GM19035 (cell line): ENCODE data around the gene ETV6.
A peak's percentile ranks its signal among the peaks of the same experiment; 100 is the strongest.

Experiments
- ATAC-seq: cut with Tn5 transposase; IDR thresholded peaks from one replicate; pipeline ENCODE4 v1.9.1; 2021; ENCODE audit not compliant: unreplicated experiment

The ETV6 gene

DNA sequence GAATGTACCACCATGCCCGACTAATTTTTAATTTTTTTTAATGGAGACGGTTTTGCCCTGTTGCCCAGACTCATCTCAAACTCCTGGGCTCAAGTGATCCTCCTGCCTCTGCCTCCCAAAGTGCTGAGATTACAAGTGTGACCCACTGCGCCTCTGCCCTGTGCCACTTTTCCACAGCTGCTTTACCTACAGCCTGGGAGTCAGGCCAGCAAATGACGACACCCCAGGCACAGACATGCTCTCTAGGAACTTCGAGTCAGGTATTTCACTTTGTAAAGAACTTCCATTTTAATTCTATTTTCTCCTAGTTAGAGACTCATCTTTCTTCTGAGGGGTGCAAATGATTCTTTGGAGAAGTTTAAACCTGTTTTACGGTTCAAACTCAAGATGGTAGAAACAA, 89.0 kb downstream of the ETV6 start:
- ATAC-seq, result no peak

DNA sequence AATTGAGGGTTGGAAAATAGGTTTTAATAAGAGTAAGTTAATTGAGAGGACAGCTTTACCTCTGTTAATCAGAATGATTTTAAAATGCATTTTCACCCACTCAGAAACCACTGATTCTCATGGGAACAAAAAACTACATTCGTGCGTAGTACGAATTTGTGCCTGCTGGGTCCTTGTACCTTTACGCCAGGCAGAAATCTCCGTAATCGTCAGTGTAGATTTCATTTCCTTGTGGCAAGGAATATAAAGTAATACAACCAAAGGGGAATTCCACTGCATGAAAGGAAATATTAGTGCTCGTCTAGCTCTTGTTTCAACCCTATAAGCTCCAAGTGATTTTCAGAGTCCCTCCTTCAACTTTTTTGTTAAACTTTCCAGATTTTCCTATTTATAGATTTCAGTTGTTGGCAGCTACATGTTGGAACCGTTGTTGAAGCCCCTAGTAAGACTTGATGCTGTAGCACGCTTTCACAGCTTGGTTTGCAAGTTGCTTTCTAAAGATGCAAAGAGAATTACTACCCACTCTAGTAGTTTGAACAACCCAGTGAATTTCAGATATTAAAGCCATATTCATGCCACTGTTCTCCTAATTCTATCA, 90.6 kb downstream of the ETV6 start:
- ATAC-seq, result no peak

DNA sequence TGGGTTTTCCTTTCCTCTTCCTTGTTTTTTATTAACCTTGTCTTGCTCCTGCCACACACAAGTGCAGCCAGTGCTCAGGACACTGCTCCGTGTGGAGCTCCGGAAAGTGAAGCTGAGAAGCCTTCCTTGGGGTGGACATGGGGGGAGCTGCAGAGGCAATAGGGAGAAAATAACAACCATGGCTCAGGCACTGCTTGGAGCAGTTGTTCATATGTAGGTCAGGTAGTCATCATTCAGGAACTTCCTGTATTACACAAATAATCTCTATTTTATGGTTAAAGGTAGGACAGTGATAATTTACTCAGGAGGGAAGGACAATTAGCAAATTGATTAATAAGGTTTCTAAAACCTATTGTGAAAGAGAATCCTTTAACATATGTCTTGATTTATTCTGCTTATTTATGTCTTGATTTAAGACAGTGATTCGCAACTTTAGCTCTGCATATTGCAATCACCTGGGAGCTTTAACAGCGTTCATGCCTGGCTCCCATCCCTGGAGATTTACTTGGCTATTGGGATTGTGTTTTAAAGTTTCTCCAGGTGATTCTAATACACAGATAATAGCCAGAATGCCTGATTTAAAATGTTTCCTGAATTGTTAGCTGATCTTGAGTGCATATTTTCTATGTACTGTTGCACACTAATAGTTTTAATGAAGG, 92.1 kb downstream of the ETV6 start:
- no peak for ATAC-seq

DNA sequence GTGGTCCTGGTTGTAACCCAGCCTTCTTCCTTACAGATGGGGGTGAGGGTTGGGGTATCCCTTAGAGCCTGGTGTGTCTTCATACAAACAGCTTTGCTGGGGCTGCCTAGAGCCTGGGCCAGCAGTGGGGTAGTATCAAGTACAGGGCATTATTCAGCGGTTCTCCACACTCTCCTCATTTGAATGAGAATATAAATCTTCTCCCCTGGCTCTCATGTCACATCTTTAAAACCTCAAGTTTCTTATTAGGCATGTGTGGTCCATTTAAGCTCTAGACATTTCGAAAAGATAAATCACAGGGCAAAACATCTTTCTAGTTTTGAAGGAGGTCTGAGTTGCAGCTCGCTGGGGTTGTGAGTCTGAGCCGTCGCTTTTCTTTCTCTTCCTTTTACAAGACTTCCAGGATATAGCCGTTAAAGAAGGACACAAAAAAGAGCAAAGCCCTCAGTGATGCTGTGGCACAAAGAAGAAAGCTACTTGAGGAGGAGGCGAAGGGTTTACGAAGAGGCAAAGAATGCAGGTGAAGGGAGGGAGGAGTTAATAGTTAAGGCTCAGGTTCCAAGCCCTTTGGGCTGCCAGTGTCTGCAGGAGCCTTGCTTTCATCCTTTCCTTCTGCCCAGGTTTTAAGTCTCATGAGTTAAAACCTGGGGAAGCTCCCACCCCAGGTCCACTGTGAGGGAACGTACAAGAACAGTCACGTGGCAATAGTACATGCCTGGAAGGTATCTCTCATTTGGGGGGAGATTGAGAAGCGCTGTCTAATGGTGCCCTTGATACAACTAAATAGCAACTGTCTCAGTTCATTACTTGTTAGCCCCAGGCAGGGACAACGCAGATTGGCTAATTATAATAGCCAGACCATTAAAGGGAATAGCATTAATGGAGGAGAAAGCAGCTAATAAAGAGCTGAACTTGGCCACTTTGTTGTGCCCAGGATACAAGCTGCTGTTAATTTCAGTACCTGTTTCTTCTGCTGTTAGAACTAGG, 94.2 kb downstream of the ETV6 start:
- no peak for ATAC-seq

DNA sequence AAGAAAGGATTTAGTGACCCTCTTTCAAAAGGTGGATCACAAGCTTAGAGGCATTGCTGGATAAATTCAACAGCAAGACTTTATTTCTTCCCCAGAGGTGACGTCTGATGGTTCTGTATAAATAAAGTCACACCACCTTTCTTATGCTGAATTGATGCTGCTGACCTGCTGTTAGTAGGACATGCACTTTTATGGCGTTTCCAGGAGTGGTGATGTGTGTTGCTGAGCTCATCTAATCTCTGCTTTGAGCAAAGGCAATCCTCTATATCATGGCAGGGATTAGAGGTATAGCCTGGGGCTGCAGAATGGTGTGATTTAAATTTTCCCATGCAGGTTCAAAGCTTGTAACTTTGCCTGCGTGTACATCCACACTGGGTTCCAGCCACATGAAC, 94.9 kb downstream of the ETV6 start:
- no peak for ATAC-seq

DNA sequence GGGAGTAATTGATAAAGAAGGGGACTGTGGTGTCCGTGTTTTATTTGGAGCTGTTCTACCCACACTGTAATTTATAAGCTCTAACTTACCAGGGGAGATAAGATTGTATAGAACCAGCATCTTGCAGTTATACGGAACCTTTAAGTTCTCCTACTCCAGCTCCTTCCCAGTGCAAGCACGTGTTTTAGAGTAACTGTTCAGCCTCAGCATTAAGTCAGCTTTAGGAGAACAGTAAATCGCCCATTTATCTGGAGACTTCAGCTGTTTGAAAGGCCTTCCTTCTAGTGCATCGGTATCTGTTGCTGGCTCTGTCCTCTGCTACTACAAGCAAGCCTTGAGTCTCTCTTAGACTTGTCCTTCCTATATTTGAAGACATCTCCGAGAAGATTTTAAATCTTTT, 95.6 kb downstream of the ETV6 start:
- no peak for ATAC-seq

DNA sequence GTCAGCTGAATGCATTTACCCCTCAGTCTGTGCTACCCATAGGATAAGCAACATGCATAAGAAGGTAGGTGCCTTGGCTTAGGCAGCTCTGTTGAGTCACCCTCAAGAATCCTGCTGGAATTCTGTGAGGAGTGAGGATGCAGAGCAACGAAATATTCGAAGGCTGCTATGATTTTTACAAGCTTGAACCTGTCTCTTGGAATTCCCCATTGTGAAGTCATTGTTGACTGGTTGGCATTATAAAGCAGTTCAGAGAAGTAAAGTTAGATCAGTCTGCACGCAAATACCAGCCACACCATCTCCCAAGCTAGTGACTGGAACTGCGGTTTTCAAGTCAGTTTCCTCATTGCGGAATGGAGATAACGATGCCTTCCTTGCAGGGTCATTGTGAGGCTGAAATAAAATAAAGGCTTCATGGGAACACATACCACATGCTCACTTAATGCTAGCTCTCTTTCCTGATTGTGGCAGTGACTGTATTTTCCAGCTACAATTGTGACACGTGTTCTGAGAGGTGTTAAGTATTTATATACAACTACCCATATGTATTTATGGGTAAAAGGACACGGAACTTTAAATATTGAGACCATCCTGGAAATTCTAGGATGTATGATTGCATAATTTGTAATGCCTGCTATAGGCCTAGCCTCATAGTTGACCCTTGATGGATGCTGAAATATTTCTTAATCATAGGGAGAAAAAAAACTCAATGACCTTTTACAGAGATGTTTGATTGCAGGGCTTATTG, 96.7 kb downstream of the ETV6 start:
- no peak for ATAC-seq

DNA sequence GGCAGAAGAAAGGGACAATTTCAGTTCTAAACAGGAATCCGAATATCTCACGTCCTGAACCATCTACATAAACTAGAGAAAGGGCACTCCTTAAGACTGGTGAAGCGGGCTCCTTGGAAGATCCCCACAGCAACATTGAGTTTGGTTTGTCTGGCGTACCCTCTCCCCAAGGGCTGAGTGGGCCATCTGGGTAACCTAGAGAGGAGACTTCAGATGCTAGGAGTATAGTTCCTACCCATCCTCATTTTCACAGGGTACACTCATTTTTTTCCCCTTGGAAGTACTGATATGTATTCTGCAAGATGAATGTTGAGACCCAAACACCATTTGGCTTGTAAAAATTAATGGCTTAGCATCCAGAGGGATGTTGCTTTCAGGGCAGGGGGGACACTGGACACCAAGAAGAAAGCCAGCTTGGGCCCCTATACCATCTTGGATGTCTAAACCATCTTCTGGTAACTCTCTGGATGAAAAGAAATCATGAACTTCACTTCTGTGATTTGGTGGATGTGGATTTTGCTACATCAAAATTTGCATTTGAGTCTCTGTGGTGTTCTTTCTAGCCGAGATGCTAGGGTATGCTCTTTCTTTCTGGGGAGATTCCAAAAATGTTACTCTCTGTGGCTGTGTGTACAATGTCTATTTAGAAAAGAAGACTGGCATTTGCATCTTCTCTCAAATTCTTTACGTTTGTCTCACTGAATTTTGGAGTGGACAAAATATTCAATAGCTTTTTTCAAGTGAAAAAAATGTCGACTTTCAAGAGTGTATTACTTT, 97.7 kb downstream of the ETV6 start:
- ATAC-seq, result no peak

DNA sequence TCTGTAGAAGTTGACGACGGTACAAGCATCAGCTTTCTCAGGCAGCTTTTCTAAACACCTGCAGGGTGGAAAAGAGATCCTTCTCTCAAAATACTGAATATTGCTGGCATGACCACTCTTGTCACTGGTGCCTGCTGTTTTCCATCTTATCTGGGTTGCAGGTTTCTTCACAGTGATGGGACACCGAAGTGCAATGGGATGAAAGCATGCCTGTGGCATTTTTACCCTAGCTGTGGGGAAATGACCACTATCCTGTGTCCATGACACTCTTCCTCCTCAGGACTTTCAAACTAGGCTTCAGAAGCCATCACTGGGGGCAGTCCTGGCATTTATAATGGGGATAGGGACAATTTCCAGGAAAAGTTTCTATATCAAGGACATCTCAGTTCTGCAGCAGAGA, 98.5 kb downstream of the ETV6 start:
- ATAC-seq, result no peak

DNA sequence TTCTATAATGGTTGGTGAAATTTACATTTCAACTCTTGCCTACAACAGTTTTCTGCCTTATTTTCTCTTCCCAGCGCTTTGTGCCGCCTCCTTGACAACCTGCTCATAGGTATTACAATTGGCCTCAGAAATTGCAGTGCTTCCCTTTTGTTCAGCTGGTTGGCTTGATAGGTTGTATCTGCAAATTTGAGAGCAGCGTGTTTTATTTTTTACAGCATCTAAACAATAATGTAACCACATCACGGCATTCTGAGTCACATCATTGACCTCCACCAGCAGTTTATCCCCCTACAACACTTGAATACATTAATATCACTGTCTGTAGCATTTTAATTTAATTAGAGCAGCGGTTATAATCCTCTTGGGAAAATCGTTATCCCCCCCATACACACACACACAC, 99.4 kb downstream of the ETV6 start:
- ATAC-seq, result no peak

DNA sequence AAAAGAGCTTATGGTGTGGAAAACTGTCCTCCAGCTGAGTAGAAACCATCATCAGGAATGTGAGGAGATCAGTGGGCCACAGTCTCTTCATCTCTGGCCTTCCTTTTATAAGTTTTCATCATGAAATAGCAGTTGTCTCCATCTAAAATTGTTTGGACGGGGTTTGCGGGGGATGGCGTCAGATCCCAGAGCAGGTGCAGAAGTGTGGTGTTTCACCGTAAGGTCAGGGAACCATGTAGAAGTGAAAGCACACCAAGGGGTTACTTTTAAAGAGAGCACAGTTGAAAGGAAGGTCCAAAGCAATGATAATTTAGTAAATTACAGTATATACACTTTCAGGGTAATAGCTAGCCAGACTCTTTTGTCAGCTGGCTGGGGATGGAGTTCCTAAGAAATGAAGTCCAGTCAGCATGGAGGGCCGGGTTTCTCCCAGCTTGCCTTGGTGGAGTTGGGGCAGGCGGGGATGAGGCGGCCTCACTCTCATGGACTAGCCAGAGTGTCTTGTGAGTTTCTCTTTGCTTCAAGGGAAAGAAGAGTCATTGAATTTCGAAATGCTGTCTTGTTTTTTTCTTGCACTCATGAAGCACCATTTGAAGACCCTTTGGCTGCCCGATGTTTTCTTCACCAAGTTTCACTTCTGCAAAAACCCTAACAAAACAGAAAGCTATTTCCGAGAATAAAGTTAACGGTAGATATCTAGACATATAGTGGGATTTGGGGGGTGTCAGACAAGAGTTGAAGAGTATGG, 100.6 kb downstream of the ETV6 start:
- ATAC-seq, result peak; percentile 66

DNA sequence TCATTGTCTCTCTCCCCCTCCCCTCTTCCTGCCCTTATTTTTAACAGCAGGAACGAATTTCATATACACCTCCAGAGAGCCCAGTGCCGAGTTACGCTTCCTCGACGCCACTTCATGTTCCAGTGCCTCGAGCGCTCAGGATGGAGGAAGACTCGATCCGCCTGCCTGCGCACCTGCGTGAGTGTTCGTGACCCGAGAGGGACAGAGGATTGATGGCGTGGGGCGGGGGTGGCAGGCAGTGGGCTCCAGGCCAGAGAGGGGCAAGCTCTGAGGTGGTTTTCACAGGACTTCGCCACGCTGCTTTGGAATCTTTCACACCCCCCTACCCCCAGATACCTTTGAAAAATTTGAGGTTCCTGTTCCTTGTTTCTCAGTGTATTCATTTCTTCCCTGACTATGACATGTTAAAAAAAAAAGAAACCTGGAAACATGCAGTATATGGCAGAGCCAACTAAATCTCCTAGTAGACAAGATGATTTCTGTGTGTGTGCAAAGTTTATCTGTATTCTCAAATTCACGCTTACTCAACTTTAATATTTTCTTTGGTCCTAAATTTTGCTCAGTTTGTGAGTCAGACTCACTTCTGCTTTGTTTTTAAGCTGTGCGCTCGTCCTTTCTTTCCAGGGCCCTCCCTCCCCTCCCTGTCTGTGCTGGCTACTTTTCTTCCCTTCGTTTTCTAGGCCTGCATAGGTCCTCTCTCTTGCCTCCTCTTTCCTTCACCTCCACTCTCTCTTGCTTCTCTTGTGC, 103.1 kb downstream of the ETV6 start:
- no peak for ATAC-seq

DNA sequence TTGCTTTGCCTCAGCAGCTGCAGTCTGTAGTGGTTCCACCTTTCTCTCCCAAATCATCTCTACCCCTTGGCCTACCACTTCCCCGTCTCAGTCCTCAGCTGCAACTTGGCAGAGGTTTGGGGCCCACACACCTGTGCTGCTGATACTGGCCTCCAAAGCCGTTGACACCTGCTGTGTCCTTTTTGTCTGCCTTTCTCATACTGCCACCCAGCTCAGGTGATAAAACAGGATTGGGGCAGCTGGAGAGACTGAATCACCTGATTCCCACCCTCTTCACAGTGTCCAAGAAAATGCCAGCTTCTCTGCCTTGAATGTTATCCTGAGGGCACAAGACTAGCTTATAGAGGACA, 103.7 kb downstream of the ETV6 start:
- ATAC-seq, result no peak

DNA sequence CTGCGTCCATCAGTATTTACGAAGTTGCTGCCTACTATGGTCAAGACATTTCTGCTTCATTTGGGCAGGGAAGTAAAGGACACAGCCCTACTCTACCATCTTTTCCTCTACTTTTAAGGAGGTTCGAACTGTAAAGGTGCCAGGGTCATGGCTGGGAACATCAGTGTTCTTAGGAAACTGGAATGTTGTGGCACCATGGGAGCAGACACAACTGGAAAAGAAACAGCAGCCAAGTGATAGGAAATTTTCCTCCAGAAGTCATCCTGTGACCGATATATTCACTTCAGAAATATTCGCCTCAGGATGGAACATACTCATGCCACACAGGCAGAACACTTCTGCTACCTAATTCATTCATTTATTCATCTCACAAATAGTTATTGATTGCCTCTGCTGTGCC, 104.4 kb downstream of the ETV6 start:
- no peak for ATAC-seq

DNA sequence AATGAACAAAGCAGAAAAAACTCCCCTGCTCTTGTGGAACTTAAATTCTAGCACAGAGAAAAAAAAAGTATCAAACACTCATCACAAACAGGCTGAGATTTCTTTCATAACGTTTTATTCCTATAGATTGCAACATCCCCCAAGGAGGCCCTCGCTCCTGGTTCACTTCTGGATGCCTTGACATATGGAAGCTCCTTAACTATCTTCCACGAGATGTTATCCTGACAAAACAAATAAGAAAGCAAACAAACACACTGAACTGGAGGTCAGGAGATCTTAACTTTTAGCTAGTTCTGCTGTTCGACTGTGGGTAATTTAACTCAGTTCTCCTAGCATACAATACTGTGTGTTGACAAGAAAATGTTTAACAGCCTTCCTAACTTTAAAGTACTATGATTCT, 104.8 kb downstream of the ETV6 start:
- no peak for ATAC-seq

DNA sequence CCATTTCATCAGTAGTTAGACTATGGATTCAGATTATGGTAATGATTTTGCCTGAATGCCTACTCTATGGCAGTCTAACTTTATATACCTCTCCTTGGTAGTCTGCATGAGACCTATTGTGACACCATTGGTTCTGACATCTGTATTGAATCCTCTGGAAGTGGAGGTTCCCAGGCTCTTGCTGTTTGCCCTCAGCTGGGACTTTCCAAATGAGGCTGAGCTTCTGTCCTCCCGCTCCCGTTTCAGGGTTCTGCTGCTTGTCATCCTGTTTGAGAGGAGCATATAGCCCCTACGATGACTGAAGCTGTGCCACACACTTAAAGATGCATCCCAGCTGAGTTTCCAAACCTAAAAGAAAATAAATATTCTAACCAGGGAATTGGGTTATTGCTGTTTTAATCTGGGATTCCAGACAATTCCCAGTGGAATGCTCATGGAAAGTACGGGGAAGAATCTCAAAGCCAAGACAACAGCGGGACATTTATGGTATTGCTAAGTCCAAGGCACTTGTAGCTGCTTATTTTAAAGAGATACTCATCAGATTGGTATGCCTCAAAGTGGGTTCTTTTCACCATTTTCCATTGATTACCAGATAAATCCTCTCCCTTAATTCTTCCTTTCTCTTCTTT, 105.9 kb downstream of the ETV6 start:
- no peak for ATAC-seq

DNA sequence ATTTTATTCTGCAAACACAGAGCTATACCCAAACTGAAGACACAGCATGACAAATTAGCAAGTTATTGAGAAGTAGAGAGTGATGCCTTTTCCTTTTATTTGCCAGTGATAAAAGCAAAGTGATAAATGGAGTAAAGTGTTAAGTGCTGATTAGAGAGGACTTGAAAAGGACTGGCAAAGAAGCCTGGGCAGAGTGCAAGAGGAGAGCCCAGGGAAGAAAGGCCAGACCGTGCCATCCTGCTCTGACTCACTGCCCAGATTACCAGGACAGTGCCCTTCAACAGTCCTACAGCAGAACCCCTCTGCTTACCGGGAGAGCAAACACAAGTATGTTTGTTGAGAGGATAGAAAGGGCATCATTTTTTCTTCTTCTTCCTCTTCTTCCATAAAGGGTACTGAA, 106.5 kb downstream of the ETV6 start:
- no peak for ATAC-seq

DNA sequence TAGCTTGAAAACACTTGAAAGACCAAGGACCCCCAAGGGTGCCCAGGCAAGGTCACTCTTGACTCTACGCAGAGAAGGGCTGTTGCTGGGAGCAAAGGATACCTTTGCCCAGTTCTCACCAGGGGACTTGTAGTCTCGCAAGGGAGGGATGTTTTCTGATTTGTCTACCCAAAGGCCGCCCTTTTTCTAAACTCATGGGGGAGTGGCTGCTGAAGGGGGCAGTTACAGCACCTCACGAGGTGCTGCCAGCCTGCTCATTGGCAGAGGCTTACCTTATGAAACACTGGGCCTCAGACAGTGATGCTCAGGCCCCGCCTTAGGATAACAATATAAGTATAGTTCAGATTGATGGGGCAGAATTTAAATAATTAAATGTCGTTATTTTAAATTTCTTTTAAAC, 107.0 kb downstream of the ETV6 start:
- ATAC-seq, result no peak

DNA sequence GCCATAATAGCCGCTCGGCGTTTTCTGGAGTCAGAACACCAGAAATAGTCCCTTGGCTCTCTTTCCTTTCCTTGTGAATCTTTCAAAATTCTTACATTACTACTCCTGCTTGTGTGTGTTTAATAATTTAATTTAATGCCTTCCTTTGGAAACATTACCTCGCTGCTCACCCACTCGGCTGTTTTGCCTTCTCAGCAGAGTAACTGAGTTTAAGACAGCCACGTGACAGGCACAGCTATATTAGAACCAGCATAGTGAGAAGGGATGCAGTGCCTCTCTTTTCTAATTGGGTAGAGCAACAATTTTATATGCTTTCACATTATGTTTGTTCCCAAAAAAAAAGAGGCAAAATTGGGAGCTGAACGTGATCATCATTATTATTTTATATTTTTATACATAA, 107.6 kb downstream of the ETV6 start:
- ATAC-seq, result no peak
